C4-2B (cell line): ENCODE measurements around the gene HBS1L.

Source experiments
- ZFX ChIP-seq: fragments of 450-650 bp; IDR thresholded peaks from 2 replicates; pipeline ENCODE4 v1.6.1; 2017
- TF ChIP-seq, protein P1 (sequence below): fragments of 450-650 bp; conservative IDR thresholded peaks from 2 replicates; pipeline ENCODE4 v1.5.1; 2017; ENCODE audit warnings: mild to moderate bottlenecking

DNA sequence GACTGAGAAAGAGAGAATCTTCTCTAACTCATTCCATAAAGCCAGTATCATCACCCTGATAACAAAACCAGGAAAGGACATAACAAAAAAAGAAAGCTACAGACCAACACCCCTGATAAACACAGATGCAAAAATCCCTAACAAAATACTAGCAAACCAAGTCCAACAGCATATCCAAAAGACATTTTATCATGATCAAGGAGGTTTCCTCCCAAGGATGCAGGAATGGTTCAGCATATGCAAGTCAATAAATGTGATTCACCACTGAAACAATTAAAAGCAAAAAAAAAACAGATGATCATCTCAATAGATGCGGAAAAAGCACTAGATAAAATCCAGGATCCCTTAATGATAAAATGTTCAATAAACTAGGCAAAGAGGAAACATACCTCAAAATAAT, 80.3 kb downstream of the HBS1L start:
- TF ChIP-seq, protein P1, sequence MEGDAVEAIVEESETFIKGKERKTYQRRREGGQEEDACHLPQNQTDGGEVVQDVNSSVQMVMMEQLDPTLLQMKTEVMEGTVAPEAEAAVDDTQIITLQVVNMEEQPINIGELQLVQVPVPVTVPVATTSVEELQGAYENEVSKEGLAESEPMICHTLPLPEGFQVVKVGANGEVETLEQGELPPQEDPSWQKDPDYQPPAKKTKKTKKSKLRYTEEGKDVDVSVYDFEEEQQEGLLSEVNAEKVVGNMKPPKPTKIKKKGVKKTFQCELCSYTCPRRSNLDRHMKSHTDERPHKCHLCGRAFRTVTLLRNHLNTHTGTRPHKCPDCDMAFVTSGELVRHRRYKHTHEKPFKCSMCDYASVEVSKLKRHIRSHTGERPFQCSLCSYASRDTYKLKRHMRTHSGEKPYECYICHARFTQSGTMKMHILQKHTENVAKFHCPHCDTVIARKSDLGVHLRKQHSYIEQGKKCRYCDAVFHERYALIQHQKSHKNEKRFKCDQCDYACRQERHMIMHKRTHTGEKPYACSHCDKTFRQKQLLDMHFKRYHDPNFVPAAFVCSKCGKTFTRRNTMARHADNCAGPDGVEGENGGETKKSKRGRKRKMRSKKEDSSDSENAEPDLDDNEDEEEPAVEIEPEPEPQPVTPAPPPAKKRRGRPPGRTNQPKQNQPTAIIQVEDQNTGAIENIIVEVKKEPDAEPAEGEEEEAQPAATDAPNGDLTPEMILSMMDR = no peak
- TF ChIP-seq ZFX = no peak
